GM18870 (cell line): ENCODE data around the gene FAM76A.
"Not testable (repeated sequence)": the region's sequence is repeated elsewhere in the genome, so short reads cannot be mapped to it uniquely, and the experiment has no call there.

ENCODE experiments used
- ATAC-seq: cut with Tn5 transposase; IDR thresholded peaks from one replicate; pipeline ENCODE4 v1.9.1; 2021; ENCODE audit warnings: moderate library complexity; ENCODE audit not compliant: unreplicated experiment

FAM76A gene

DNA sequence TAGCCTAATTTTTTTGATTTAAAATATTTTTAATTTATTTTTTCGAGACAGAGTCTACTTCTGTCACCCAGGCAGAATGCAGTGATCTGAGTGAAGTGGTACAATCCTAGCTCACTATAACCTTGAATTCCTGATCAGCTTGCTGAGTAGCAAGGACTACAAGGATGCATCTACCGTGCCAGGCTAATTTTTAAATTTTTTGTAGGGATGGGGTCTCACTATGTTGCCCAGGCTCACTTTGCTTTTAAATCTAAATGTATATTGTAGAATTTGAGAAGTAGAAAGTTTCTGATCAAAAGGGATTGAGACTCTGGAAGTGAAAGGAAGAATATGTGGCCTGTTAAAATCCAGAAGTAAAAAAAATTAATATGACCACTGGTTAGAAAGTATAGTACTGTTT lies 48.9 kb downstream of the FAM76A start:
- ATAC-seq: no peak

DNA sequence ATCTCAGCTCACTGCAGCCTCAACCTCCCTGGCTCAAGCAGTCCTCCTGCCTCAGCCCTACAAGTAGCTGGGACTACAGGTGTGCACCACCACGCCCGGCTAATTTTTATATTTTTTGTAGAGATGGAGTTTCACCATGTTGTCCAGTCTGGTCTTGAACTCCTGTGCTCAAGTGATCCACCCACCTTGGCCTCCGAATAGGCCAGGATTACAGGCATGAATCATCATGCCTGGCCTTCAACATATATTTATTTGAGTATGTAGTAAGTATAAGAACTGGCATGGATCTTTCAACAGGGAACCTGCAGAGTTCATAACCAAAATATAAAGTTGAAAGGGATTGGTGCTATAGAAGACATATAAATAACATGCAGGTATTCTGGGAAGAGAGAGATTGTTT lies 49.6 kb downstream of the FAM76A start:
- not testable (repeated sequence) for ATAC-seq

DNA sequence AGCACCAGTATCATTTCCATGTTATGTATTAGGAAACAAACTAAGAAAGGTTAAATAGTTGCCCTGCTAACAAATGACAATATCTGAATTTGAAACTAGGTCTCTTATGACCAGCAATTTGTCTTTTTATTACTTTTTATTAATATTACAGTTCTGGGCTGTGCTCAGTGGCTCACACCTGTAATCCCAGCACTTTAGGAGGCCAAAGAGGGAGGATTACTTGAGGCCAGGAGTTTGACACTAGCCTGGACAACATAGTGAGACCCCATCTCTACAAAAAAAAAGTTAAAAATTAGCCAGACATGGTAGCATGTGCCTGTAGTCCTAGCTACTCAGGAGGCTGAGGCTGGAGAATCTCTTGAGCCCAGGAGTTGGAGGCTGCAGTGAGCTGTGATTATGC lies 50.5 kb downstream of the FAM76A start:
- ATAC-seq: not testable (repeated sequence)

DNA sequence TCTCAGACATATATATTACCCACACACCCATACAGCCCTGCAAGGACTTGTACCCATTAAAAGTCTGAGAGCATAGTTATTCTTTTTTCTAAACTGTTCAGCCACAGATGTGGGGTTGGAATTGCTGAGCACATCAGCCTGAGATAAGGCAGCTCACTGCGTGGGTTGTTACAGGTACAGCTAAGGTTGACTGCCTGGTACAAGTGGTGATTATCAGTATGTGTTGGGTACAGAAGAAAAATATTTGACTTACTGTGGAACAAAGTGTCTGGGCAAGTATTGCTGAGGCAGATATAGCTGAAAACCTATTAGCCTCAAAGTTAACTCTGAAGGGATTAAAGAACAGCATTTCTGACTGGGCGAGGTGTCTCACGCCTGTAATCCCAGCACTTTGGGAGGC lies 52.3 kb downstream of the FAM76A start:
- no peak for ATAC-seq

- no peak for ATAC-seq
Measured at GRCh38 chr1:27779122-27779521, 53.4 kb downstream of the FAM76A start.

DNA sequence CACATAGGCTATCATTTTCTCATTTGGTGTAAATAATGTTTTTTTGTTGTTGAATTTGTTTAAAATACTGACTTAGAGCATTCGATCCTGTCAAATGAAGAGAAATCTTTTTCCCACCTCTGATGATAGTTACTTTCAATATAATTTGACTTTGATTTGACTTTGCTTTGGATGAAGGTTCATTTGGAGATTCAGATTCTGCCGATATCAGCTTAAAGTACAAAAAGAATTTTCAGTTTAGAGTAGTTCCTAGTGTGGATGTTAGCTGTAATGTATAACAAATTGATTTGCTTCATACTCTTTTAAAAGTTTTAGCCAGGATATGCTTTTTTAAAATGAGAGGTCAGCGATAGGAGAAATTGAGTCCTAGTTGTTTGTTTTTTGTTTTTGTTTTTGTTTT lies 57.2 kb downstream of the FAM76A start:
- no peak for ATAC-seq

DNA sequence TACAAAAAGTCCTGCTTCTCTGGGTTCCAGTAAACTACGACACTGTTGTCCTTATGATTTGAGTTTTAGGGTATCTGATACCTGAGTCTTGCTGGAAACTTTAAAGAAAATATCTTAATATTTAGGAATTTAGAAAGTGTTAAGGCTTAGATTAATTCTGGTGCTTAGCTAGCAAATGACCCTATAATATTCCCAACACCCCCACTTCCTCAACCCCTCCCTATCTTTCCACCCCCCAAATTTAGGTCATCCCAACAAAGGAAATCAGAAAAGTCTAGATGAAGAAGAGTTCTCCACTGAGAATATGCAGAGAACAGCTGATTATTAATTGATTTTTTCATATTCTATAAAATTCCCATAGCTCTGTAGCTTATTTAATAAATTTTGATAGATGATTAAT lies 58.9 kb downstream of the FAM76A start:
- no peak for ATAC-seq

DNA sequence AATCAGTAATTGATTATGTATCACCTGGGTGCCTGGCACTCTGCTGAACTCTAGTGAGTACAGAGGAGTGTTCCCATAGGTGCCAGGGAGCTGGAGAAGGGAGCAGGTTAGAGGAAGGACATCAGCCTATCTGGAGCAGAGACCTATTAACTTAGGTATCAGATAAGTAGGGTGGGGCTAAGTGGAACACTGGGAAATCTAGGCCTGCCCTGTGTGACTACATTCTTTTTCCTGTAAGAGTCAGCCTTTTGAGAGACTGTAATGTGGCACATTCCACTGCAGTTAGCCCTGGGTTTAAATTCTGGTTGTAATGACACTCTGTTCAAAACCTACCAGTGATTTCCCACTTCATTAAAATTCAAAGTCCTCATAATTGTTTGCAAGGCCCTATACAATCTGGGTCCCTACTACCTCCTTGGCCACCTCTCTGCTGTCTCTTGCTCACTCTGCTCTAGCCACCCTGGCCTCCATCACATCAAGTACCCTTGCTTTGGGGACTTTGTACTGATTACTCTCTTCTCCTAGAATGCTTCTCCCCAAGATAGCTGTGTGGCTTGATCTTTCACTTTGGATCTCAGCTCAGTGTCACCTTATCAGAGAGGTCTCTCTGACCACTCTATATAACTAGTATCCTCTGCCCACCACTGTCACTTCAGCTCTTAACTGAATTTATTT lies 60.2 kb downstream of the FAM76A start:
- no peak for ATAC-seq

GRCh38 chr1:27787895-27788294 lies 62.1 kb downstream of the FAM76A start:
- ATAC-seq: no peak

GRCh38 chr1:27789540-27790041 lies 63.8 kb downstream of the FAM76A start:
- ATAC-seq: no peak

- ATAC-seq: not testable (repeated sequence)
Measured at GRCh38 chr1:27790270-27790669, 64.5 kb downstream of the FAM76A start.

DNA sequence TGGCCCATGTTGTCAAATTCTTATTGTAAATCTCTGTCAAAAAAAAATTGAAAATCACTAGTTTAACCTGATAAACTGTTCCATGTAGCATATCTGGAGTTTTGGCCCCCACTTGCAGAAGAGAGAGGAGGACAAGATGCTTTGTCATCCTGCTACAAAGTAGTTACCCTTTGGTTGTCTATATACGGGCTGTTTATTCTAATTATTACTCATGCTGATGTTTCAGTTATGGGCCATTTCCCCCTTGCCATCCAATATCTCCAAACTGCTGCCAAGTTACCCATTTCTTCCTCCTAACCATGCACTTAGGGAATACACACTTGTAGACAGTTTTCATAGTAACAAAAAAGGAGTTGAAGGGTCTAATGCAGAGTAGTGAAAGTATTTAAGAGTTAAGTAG lies 69.8 kb downstream of the FAM76A start:
- ATAC-seq: no peak

GRCh38 chr1:27804791-27805190 lies 79.0 kb downstream of the FAM76A start:
- ATAC-seq: no peak

- no peak for ATAC-seq
Measured at GRCh38 chr1:27806758-27807157, 81.0 kb downstream of the FAM76A start.

DNA sequence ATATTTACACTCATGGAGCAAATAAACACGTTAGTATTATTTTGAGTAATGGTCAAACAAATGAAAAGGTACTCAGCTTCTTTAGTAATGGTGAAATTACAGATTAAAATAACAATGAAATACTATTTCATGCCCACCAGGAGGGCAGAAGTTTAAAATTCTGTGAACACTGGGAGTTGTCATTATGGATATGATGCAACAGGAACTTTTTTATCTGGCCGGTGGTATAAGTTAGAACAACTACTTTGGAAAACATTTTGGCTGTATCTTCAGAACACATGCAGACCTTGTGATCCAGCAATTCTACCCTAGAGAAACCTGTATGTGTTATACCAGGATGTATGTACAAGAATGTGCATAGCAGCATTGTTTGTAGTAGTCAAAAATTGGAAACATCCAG lies 81.6 kb downstream of the FAM76A start:
- ATAC-seq: no peak

DNA sequence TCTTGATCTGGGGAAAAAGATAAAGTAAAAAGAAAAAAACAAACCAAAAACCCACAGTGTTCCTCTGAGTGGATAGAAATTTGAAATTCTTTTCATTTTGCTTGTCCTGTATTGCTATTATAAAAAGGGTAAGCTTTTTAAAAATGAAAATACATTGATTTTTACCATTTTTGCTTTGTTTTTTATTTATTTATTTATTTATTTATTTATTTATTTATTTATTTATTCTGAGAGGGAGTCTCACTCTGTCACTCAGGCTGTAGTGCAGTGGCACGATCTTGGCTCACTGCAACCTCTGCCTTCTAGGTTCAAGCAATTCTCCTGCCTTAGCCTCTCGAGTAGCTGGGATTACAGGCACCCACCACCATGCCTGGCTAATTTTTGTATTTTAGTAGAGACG lies 82.4 kb downstream of the FAM76A start:
- not testable (repeated sequence) for ATAC-seq

GRCh38 chr1:27809883-27810282 lies 84.1 kb downstream of the FAM76A start:
- no peak for ATAC-seq

- no peak for ATAC-seq
Measured at GRCh38 chr1:27811741-27812500, 86.2 kb downstream of the FAM76A start.
